ENCODE measurements around the gene TMEM135. TPM values are rescaled to one million over a fixed set of nuclear protein-coding genes. Genes with fewer than 3 reads are reported as not detected.

TMEM135 gene
- total RNA-seq (2014; rRNA removed) (14.0 and 20.2 TPM in 2 replicates), Bru-seq, nascent RNA (percentile 85 among the genes with signal in this experiment), BruChase-seq, experiment 1, labeled RNA remaining after a 6-hour chase (percentile 68 among the genes with signal in this experiment), BruChase-seq, experiment 2, labeled RNA remaining after a 2-hour chase (percentile 83 among the genes with signal in this experiment)
- long read RNA-seq, transcript TMEM135-201 (15 exons, 2,433 nt), result major isoform, 44 of 78 reads
- long read RNA-seq, transcript TMEM135-202 (14 exons, 3,938 nt), result minor isoform, 11 of 78 reads
- long read RNA-seq, partial matches to known transcripts, result 5 of 78 reads
- long read RNA-seq, other reads (novel, unspliced or antisense), result 18 of 78 reads

DNA sequence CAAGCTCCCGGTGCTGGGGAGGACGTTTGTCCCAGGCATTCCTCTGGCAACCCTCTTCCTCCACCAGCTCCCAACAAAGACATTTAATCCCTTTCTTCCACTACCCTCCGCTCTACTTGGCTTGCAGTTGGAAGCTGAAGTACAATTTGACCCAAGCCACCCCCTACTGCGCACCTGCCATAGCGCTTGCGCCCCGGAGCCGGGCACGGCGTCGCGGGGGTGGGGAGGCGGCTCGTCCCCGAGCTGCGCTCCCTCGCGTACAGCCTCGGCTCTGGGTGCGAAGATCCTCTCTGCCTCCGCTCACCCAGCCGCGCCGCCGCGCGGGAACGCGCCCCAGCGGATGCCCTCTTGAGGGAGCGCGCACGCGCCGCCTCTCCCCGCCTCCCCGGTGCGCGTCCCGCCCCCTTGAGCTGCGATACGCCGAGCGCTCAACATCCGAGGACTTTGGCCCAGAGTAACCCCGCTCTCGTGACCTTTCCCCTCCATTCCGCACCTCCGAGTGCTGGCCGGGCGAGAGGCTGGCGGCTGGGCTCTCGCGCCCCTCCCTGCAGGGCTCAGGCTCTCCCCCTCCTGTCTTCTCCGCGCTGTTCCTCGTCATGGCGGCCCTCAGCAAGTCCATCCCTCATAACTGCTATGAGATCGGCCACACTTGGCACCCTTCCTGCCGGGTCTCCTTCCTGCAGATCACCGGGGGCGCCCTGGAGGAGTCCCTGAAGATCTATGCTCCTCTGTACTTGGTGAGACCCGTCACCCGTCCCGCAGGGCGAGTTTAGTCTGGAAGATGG is at the start of gene TMEM135:
Gene TMEM135 (plus strand): TSS at position 485 of the 785 bp plus-strand sequence. CDS start 112 bp downstream, at position 597.
- ChIA-PET POLR2A (ENCODE audit: unreplicated experiment) (interaction anchor here (0.5 to 0.7 kb wide), 4 partner anchors 40 to 689 kb away, joined by 3 to 6 read pairs (median 4); no protein-coding TSS in a partner anchor), CTCF (interaction anchor here (0.6 to 1.3 kb wide), 6 partner anchors 40 to 1409 kb away, joined by 3 to 9 read pairs (median 4); partner anchors contain the start of gene TMEM126B)
- intact Hi-C loops (cut with micrococcal nuclease), result loop anchor here (1.0 to 5.0 kb wide), 8 partner anchors 27 to 136 kb away; partner anchors contain the start of gene FZD4
- peak within 1 kb of the TSS; percentile 97 for H3K4me3 ChIP-seq (ENCODE audit: low read length)
- H3K79me2 ChIP-seq (ENCODE audit: low read length), result peaks cover 49% of the 10 kb centered on the region
- H3K27ac ChIP-seq (ENCODE audit: low read length), result peak within 1 kb of the TSS; percentile 72
- TF ChIP-seq EZH2phosphoT487 (IDR thresholded peaks at IDR 0.05; ENCODE audit: borderline replicate concordance, low read length) (no peak), EZH2 (IDR thresholded peaks at IDR 0.05; ENCODE audit: low read length, unreplicated experiment) (no peak), CTCF (conservative IDR thresholded peaks at IDR 0.05; ENCODE audit: low read depth, low read length) (0 out of 2 replicates have a peak, but pooled peaks have one; percentile 13)
- H3K9me3 ChIP-seq (ENCODE audit: low read length), result no peaks in the 10 kb centered on the region
- BruUV-seq (replicated peaks), result no TSS peak
- peaks cover 28% of the 10 kb centered on the region for H3K4me1 ChIP-seq (ENCODE audit: insufficient read depth, low read length)
- H3K9ac ChIP-seq (ENCODE audit: low read length), result peak within 1 kb of the TSS; percentile 88
- ATAC-seq (peak; percentile 93), DNase-seq (peak; percentile 98)
- peak within 1 kb of the TSS; percentile 98 for H2AFZ ChIP-seq (ENCODE audit: low read length)
- H3K27me3 ChIP-seq (ENCODE audit: low read length), result no peaks in the 10 kb centered on the region
- no peaks in the 10 kb centered on the region for H3F3A ChIP-seq (ENCODE audit: low read length, unreplicated experiment)
- no peaks in the 10 kb centered on the region for H3K36me3 ChIP-seq (ENCODE audit: low read depth, low read length)
- H3K4me2 ChIP-seq (ENCODE audit: low read length), result peak within 1 kb of the TSS; percentile 90
- peaks cover 10% of the 10 kb centered on the region for H4K20me1 ChIP-seq (ENCODE audit: low read length)
- H3K9me2 ChIP-seq (replicated peaks; ENCODE audit: low read length), result no peaks in the 10 kb centered on the region

DNA sequence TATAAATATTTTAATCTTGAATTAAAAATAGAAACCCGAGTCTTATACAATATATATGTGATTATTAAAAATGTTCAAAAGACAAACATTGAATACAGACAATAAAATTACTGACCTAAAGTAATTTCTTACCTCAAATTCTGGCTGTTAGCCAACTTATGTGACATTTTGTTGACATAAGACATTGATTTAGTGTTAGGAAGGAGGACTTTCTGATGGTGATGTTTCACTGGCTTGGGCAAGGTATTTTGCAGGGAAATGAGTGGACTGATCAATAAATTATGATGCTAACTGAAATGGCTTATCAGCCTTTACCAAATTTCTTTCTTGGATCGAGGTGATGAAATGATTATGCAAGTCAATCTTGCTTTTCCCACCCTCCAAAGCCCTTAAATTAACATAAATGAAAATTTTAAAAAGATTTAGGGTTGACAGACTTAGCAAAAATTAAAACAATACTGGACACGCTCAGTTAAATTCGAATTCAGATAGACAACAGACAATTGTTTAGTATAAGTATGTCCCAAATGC is 49.3 kb upstream of the TMEM135 start:
- intact Hi-C loops (cut with micrococcal nuclease), result no loop called here
- Histone ChIP-seq H3K27ac (ENCODE audit: low read length) (no peak overlapping the region), H3K4me2 (ENCODE audit: low read length) (no peak overlapping the region), H3K27me3 (ENCODE audit: low read length) (no peaks in the 10 kb centered on the region), H3K79me2 (ENCODE audit: low read length) (no peaks in the 10 kb centered on the region), H3K4me1 (ENCODE audit: insufficient read depth, low read length) (peaks cover 9% of the 10 kb centered on the region), H2AFZ (ENCODE audit: low read length) (no peak overlapping the region), H3K36me3 (ENCODE audit: low read depth, low read length) (no peaks in the 10 kb centered on the region), H4K20me1 (ENCODE audit: low read length) (no peaks in the 10 kb centered on the region), H3K4me3 (ENCODE audit: low read length) (no peak overlapping the region), H3K9me3 (ENCODE audit: low read length) (no peaks in the 10 kb centered on the region), H3F3A (ENCODE audit: low read length, unreplicated experiment) (no peaks in the 10 kb centered on the region), H3K9me2 (replicated peaks; ENCODE audit: low read length) (no peaks in the 10 kb centered on the region), H3K9ac (ENCODE audit: low read length) (no peak overlapping the region)
- no peak for ATAC-seq
- TF ChIP-seq EZH2phosphoT487 (IDR thresholded peaks at IDR 0.05; ENCODE audit: borderline replicate concordance, low read length), result no peak
- TF ChIP-seq EZH2 (IDR thresholded peaks at IDR 0.05; ENCODE audit: low read length, unreplicated experiment), result no peak
- TF ChIP-seq CTCF (conservative IDR thresholded peaks at IDR 0.05; ENCODE audit: low read depth, low read length), result no peak
- DNase-seq, result peak; percentile 47
- ChIA-PET POLR2A (ENCODE audit: unreplicated experiment) (no interaction called here), CTCF (no interaction called here)
- no TSS peak for BruUV-seq (replicated peaks)

All from PC-3 (cell line).